ENCODE data around the gene NEUROG3.

NEUROG3 gene

GRCh38 chr10:69573056-69573806 lies at the start of gene NEUROG3:
TSS of gene NEUROG3 (minus strand) at chr10:69573422. CDS start at chr10:69573043, 379 bp downstream.
- DNase-seq (ENCODE audit: low spot score): no peak

- DNase-seq (ENCODE audit: low spot score): no peak
These were observed 47.4 kb upstream of the NEUROG3 start for GRCh38 chr10:69620625-69621024.

GRCh38 chr10:69619626-69620025 lies 46.4 kb upstream of the NEUROG3 start:
- no peak for DNase-seq (ENCODE audit: low spot score)

GRCh38 chr10:69618746-69619145 lies 45.5 kb upstream of the NEUROG3 start:
- DNase-seq (ENCODE audit: low spot score): no peak

GRCh38 chr10:69616358-69616757 lies 43.1 kb upstream of the NEUROG3 start:
- no peak for DNase-seq (ENCODE audit: low spot score)

- no peak for DNase-seq (ENCODE audit: low spot score)
These were observed 40.9 kb upstream of the NEUROG3 start for GRCh38 chr10:69614130-69614529.

GRCh38 chr10:69612760-69613159 lies 39.5 kb upstream of the NEUROG3 start:
- peak; percentile 3 for DNase-seq (ENCODE audit: low spot score)

GRCh38 chr10:69609077-69609476 lies 35.9 kb upstream of the NEUROG3 start:
- DNase-seq (ENCODE audit: low spot score): no peak

GRCh38 chr10:69600761-69601330 lies 27.6 kb upstream of the NEUROG3 start:
- DNase-seq (ENCODE audit: low spot score): no peak

GRCh38 chr10:69588358-69588757 lies 15.1 kb upstream of the NEUROG3 start:
- no peak for DNase-seq (ENCODE audit: low spot score)

- no peak for DNase-seq (ENCODE audit: low spot score)
These were observed 11.4 kb upstream of the NEUROG3 start for GRCh38 chr10:69584624-69585023.

- DNase-seq (ENCODE audit: low spot score): no peak
These were observed 9.9 kb upstream of the NEUROG3 start for GRCh38 chr10:69583106-69583505.

GRCh38 chr10:69580435-69580834 lies 7.2 kb upstream of the NEUROG3 start:
- DNase-seq (ENCODE audit: low spot score): no peak

GRCh38 chr10:69579464-69580060 lies 6.3 kb upstream of the NEUROG3 start:
- DNase-seq (ENCODE audit: low spot score): no peak

GRCh38 chr10:69578508-69578991 lies 5.3 kb upstream of the NEUROG3 start:
- DNase-seq (ENCODE audit: low spot score): no peak

- no peak for DNase-seq (ENCODE audit: low spot score)
These were observed 4.3 kb upstream of the NEUROG3 start for GRCh38 chr10:69577268-69578232.

- no peak for DNase-seq (ENCODE audit: low spot score)
These were observed 3.3 kb upstream of the NEUROG3 start for GRCh38 chr10:69576334-69577011.

GRCh38 chr10:69575164-69575722 lies 2.0 kb upstream of the NEUROG3 start:
- no peak for DNase-seq (ENCODE audit: low spot score)

GRCh38 chr10:69574571-69574978 lies 1.4 kb upstream of the NEUROG3 start:
- no peak for DNase-seq (ENCODE audit: low spot score)

- no peak for DNase-seq (ENCODE audit: low spot score)
These were observed 815 bp downstream of the NEUROG3 start for GRCh38 chr10:69572159-69573055.

All from globus pallidus (tissue), 1 donor.